GM23338 (cell line): ENCODE measurements around the gene SSNA1. TPM values are rescaled to one million over a fixed set of nuclear protein-coding genes. Genes with fewer than 3 reads are reported as not detected.

ENCODE experiments used
- ATAC-seq: fragments of 200-7000 bp; cut with Tn5 transposase; 3 replicates; pipeline ENCODE4 v1.9.1; 2020
- DNase-seq: peaks from one replicate; pipeline ENCODE4 v3.0.0-alpha.2; 2015; ENCODE audit warnings: low spot score
- H2AFZ ChIP-seq: fragments of 200-600 bp; sonication (generic); 2 replicates; pipeline ENCODE4 v1.8.0; 2016; ENCODE audit warnings: antibody characterized with exemption, mild to moderate bottlenecking, moderate library complexity
- H3F3A ChIP-seq: fragments of 200-600 bp; sonication (generic); replicated peaks from 2 replicates; pipeline ENCODE4 v1.8.0; 2017; ENCODE audit warnings: antibody characterized with exemption, mixed run types, low read depth
- H3K27ac ChIP-seq: fragments of 200-600 bp; sonication (generic); 2 replicates; pipeline ENCODE4 v1.6.1; 2016; ENCODE audit warnings: low read depth
- H3K27me3 ChIP-seq: fragments of 200-600 bp; sonication (generic); 2 replicates; pipeline ENCODE4 v1.8.0; 2016; ENCODE audit warnings: mild to moderate bottlenecking, mixed run types, moderate library complexity; ENCODE audit not compliant: insufficient read depth
- H3K36me3 ChIP-seq: fragments of 200-600 bp; sonication (generic); 2 replicates; pipeline ENCODE4 v1.8.0; 2016; ENCODE audit warnings: mild to moderate bottlenecking; ENCODE audit not compliant: insufficient read depth
- H3K4me1 ChIP-seq: fragments of 200-600 bp; sonication (generic); 2 replicates; pipeline ENCODE4 v1.8.0; 2016; ENCODE audit warnings: mild to moderate bottlenecking, moderate library complexity; ENCODE audit not compliant: insufficient read depth
- H3K4me2 ChIP-seq: fragments of 200-600 bp; sonication (generic); 2 replicates; pipeline ENCODE4 v1.7.1; 2017; ENCODE audit warnings: mixed run types
- H3K4me3 ChIP-seq: fragments of 200-600 bp; sonication (generic); 2 replicates; pipeline ENCODE4 v1.6.1; 2016; ENCODE audit warnings: mixed run types
- H3K79me2 ChIP-seq: fragments of 200-600 bp; sonication (generic); replicated peaks from 2 replicates; pipeline ENCODE4 v1.8.0; 2017; ENCODE audit warnings: mild to moderate bottlenecking; ENCODE audit not compliant: insufficient read depth
- H3K9me2 ChIP-seq: fragments of 200-600 bp; sonication (generic); 2 replicates; pipeline ENCODE4 v1.8.0; 2017; ENCODE audit not compliant: insufficient read depth
- H4K20me1 ChIP-seq: fragments of 200-600 bp; sonication (generic); replicated peaks from 2 replicates; pipeline ENCODE4 v1.8.0; 2017; ENCODE audit warnings: mild to moderate bottlenecking; ENCODE audit not compliant: insufficient read depth
- H3K27ac Mint-ChIP-seq: 2 replicates; pipeline ENCODE4 v1.8.0; 2020; ENCODE audit warnings: inconsistent platforms, mild to moderate bottlenecking, moderate library complexity, mixed read lengths
- H3K27me3 Mint-ChIP-seq: 3 replicates; pipeline ENCODE4 v1.8.0; 2022; ENCODE audit warnings: low read depth, mild to moderate bottlenecking, moderate library complexity, mixed read lengths, inconsistent platforms; ENCODE audit not compliant: insufficient read depth, poor library complexity
- H3K36me3 Mint-ChIP-seq: 3 replicates; pipeline ENCODE4 v1.8.0; 2021; ENCODE audit warnings: low read depth, mild to moderate bottlenecking, inconsistent platforms, moderate library complexity, mixed read lengths
- H3K4me1 Mint-ChIP-seq: 3 replicates; pipeline ENCODE4 v1.8.0; 2020; ENCODE audit warnings: mild to moderate bottlenecking, inconsistent platforms, mixed read lengths
- H3K4me3 Mint-ChIP-seq: 3 replicates; pipeline ENCODE4 v1.8.0; 2021; ENCODE audit warnings: moderate library complexity, mild to moderate bottlenecking, inconsistent platforms, mixed read lengths
- H3K9me3 Mint-ChIP-seq: 3 replicates; pipeline ENCODE4 v1.8.0; 2020; ENCODE audit warnings: moderate library complexity, mild to moderate bottlenecking, inconsistent platforms, mixed read lengths
- CREB1 ChIP-seq: fragments of 250-450 bp; sonication (Bioruptor Pico); IDR thresholded peaks from 2 replicates; pipeline ENCODE4 v1.5.0; 2020; ENCODE audit warnings: low read depth, mild to moderate bottlenecking, moderate library complexity
- CTCF ChIP-seq, 2 experiments: fragments of 200-600 bp in 1 of 2; sonication (generic) in 1 of 2; conservative IDR thresholded peaks; 2 replicates each; pipeline versions ENCODE4 v1.5.1 to v1.6.1; 2016 to 2017; ENCODE audit warnings: antibody characterized with exemption in 2 of 2, low read depth in 2 of 2, mild to moderate bottlenecking in 2 of 2, moderate library complexity in 1 of 2
- EZH2 ChIP-seq: fragments of 200-600 bp; sonication (generic); IDR thresholded peaks from one replicate; pipeline ENCODE4 v1.8.0; 2017; ENCODE audit warnings: antibody characterized with exemption, mild to moderate bottlenecking, low read depth; ENCODE audit not compliant: unreplicated experiment
- EZH2phosphoT487 ChIP-seq: fragments of 200-600 bp; sonication (generic); IDR thresholded peaks from one replicate; pipeline ENCODE4 v1.8.1; 2018; ENCODE audit warnings: antibody characterized with exemption; ENCODE audit not compliant: unreplicated experiment
- JUNB ChIP-seq: IDR thresholded peaks from one replicate; pipeline ENCODE4 v1.6.1; 2016; ENCODE audit warnings: antibody characterized with exemption; ENCODE audit not compliant: unreplicated experiment
- NANOG ChIP-seq: IDR thresholded peaks from 2 replicates; pipeline ENCODE4 v1.6.1; 2016; ENCODE audit warnings: antibody characterized with exemption, borderline replicate concordance
- POLR2AphosphoS5 ChIP-seq: IDR thresholded peaks from 2 replicates; pipeline ENCODE4 v1.6.1; 2016; ENCODE audit warnings: antibody characterized with exemption, low read depth
- STAT1 ChIP-seq: IDR thresholded peaks from one replicate; pipeline ENCODE4 v1.6.1; 2016; ENCODE audit warnings: antibody characterized with exemption; ENCODE audit not compliant: unreplicated experiment
- ZNF114 ChIP-seq: fragments of 250-450 bp; sonication (Bioruptor Pico); IDR thresholded peaks from 2 replicates; pipeline ENCODE4 v1.5.0; 2020; ENCODE audit warnings: mild to moderate bottlenecking, moderate library complexity
- ZNF331 ChIP-seq: fragments of 250-450 bp; sonication (Bioruptor Pico); IDR thresholded peaks from 2 replicates; pipeline ENCODE4 v1.5.0; 2020; ENCODE audit warnings: low read depth, mild to moderate bottlenecking, moderate library complexity
- ZNF462 ChIP-seq: fragments of 250-450 bp; sonication (Bioruptor Pico); IDR thresholded peaks from 2 replicates; pipeline ENCODE4 v1.5.0; 2020; ENCODE audit warnings: mild to moderate bottlenecking, moderate library complexity
- polyA plus RNA-seq: library from polyadenylated mRNA; unstranded; fragments of >200 nt; fragmentation: Nextera tagmentation; extraction: Ambion mirVana; gene quantifications from 2 replicates; pipeline ENCODE4 v1.2.1, GENCODE V29; 2016
- total RNA-seq: library from RNA; depleted of rRNA; stranded (reverse); fragments of >200 nt; shearing (Covaris generic); gene quantifications from 2 replicates; pipeline ENCODE4 v1.2.3, GENCODE V29; 2014
- TF ChIP-seq, protein P1 (sequence below): IDR thresholded peaks from 2 replicates; pipeline ENCODE4 v1.6.1; 2016; ENCODE audit warnings: antibody characterized with exemption
- TF ChIP-seq, protein P2 (sequence below): IDR thresholded peaks from one replicate; pipeline ENCODE4 v1.6.1; 2018; ENCODE audit warnings: antibody characterized with exemption; ENCODE audit not compliant: unreplicated experiment

The SSNA1 gene
- total and polyA plus RNA-seq, 2 experiments from 2014 or later = 132 to 154 TPM

- H3K36me3 Mint-ChIP-seq = peaks cover 16% of the 10 kb centered on the region
- Histone ChIP-seq H3F3A (peaks cover 7% of the 10 kb centered on the region; the same call in 1 of the 2 replicates), H3K79me2 (no peaks in the 10 kb centered on the region), H3K27me3 (no peaks in the 10 kb centered on the region), H4K20me1 (no peaks in the 10 kb centered on the region), H3K4me3 (no peak overlapping the region), H3K27ac (no peak overlapping the region), H2AFZ (no peak overlapping the region), H3K4me2 (no peak overlapping the region), H3K36me3 (no peaks in the 10 kb centered on the region), H3K9me2 (no peaks in the 10 kb centered on the region), H3K4me1 (no peaks in the 10 kb centered on the region)
- no peak for DNase-seq
- no peak for ATAC-seq
- TF ChIP-seq EZH2 (no peak), EZH2phosphoT487 (no peak), ZNF462 (CRISPR knock-in tag) (no peak), JUNB (no peak), NANOG (no peak), CREB1 (CRISPR knock-in tag) (no peak), STAT1 (no peak), CTCF (conservative IDR thresholded peaks at IDR 0.05; ENCODE audit: low read depth in 2 of 2) (no peak), ZNF331 (CRISPR knock-in tag) (no peak), ZNF114 (CRISPR knock-in tag) (no peak), POLR2AphosphoS5 (no peak)
- TF ChIP-seq, protein P1, sequence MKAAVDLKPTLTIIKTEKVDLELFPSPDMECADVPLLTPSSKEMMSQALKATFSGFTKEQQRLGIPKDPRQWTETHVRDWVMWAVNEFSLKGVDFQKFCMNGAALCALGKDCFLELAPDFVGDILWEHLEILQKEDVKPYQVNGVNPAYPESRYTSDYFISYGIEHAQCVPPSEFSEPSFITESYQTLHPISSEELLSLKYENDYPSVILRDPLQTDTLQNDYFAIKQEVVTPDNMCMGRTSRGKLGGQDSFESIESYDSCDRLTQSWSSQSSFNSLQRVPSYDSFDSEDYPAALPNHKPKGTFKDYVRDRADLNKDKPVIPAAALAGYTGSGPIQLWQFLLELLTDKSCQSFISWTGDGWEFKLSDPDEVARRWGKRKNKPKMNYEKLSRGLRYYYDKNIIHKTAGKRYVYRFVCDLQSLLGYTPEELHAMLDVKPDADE = no peak
- TF ChIP-seq, protein P2, sequence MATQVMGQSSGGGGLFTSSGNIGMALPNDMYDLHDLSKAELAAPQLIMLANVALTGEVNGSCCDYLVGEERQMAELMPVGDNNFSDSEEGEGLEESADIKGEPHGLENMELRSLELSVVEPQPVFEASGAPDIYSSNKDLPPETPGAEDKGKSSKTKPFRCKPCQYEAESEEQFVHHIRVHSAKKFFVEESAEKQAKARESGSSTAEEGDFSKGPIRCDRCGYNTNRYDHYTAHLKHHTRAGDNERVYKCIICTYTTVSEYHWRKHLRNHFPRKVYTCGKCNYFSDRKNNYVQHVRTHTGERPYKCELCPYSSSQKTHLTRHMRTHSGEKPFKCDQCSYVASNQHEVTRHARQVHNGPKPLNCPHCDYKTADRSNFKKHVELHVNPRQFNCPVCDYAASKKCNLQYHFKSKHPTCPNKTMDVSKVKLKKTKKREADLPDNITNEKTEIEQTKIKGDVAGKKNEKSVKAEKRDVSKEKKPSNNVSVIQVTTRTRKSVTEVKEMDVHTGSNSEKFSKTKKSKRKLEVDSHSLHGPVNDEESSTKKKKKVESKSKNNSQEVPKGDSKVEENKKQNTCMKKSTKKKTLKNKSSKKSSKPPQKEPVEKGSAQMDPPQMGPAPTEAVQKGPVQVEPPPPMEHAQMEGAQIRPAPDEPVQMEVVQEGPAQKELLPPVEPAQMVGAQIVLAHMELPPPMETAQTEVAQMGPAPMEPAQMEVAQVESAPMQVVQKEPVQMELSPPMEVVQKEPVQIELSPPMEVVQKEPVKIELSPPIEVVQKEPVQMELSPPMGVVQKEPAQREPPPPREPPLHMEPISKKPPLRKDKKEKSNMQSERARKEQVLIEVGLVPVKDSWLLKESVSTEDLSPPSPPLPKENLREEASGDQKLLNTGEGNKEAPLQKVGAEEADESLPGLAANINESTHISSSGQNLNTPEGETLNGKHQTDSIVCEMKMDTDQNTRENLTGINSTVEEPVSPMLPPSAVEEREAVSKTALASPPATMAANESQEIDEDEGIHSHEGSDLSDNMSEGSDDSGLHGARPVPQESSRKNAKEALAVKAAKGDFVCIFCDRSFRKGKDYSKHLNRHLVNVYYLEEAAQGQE = no peak
- H3K4me1 Mint-ChIP-seq = no peaks in the 10 kb centered on the region; the same call in 1 of the 3 replicates
- no peaks in the 10 kb centered on the region for H3K9me3 Mint-ChIP-seq
- peaks cover 6% of the 10 kb centered on the region for H3K27me3 Mint-ChIP-seq
- no peak overlapping the region for H3K27ac Mint-ChIP-seq
- H3K4me3 Mint-ChIP-seq = no peak overlapping the region
Measured at GRCh38 chr9:137178201-137178938, 10.1 kb upstream of the SSNA1 start.
